HG02610 (cell line): ENCODE data around the gene PXYLP1.

ENCODE experiments used
- ATAC-seq: cut with Tn5 transposase; IDR thresholded peaks from one replicate; pipeline ENCODE4 v1.9.1; 2021; ENCODE audit warnings: mild to moderate bottlenecking, moderate library complexity; ENCODE audit not compliant: unreplicated experiment

PXYLP1 gene

DNA sequence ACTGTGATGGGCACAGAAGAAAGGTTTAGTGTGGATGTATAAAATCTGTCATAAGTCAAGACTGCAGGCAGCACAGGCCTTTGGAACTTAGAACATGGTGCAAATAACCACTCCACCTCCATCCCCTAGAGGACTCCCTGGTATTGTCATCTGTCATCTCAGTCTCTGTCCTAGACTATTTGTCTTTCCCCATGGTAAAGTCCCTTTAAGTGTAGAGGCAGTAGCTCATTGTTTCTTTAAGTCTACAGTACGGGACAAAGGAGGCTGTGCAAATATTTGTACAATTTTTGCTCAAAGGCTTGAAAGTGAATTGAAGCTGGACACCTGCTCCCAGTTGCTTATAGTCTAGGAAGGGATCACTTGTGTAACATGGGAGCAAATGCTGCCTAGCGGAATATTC is 3.2 kb upstream of the PXYLP1 start:
- no peak for ATAC-seq

DNA sequence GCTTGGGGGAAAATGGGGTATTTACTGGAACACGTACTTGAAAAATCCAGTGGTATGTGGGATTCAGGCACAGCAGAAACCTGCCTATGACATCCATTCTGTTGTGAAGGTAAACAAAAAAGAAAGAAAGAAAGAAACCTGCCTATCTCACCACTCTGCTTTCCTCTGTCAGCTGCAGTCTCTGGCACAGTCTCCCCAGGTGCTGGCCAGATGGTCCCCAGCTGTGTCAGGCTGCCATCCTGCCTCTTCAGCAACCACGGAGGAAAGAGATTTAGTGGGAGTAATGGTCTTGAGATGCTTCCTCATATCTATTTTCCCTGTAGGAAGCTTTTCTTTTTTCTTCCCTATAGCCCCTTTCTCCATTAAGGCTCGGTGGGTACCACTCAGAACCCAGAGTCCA is 2.5 kb upstream of the PXYLP1 start:
- ATAC-seq: no peak

DNA sequence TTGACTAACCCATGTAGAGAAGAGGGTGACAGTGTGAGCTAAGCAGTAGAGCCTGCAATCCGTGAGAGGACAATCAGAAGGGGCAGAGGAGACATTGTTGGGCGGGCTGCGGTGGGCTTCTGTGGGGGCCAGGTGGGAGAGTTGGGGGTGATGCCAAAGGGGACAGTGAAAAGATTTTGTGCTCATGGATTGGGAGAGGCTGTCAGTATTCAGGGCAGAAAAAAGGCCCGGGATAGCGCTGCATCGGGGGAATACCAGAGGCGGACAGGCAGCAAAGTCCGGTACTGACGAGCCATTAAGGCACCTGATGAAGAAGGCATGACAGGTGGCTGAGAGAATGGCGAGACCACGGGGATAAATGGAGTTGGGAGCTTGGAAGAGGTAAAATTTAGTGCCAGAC is 1.3 kb upstream of the PXYLP1 start:
- ATAC-seq: no peak

- ATAC-seq: no peak
These were observed 563 bp downstream of the PXYLP1 start for GRCh38 chr3:141231952-141232823.

DNA sequence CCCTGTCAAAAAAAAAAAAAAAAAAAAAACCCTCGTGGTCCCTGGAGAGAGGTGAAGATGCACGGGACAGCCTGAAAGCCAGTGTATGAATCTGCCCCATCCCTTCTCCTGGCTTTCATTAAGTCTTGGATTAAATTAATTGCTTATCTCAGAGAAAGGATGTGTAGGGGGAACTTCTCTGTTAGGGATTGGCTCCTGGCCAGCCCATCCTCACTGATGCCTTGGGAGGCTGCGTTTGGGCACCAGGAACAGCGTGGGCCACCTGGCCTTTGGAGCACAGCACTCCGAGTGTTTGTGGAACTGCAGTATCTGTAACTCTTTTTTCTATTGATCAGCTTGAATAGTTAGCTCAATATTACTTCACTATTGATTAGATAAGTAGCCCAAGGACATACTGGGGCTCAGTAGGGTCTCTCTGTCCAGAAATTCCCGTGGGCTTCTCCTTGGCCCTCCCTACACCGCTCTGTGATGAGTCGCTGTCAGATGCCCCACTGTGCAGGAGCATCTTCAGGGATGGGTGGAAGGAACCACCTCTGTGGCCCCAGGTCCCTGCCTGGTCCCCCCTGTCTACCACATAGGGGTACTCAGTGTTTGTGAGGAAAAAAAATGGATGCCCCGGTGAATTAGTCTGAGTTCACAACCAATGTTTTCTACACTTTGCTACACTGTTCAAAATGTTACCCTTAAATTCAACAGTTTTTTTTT is 2.0 kb downstream of the PXYLP1 start:
- no peak for ATAC-seq

- no peak for ATAC-seq
These were observed 2.7 kb downstream of the PXYLP1 start for GRCh38 chr3:141234283-141234682.

DNA sequence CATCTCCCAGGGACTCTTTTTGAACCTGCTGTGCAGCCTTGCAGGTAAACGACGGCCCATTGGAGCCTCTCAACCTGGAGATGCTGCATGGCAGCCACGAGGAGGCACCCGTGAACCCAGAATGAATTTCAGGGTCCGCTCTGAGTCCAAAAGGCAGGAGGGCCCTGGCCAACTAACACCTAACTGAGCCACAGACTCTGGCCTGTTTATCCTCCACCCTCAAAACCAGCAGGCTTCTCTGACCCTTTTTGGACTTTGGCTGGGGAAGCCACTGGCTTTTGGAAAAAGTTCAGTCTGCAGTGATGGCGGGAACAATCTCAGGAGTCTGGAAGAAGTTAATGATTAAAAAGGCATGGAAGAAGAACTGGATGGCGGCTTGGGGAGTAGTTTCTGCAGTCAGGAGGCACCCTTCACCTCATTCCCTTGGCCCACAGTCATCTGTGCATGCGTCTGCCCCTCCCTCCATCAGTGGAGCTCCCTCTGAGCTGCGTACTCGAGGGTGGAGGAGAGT is 4.1 kb downstream of the PXYLP1 start:
- no peak for ATAC-seq

DNA sequence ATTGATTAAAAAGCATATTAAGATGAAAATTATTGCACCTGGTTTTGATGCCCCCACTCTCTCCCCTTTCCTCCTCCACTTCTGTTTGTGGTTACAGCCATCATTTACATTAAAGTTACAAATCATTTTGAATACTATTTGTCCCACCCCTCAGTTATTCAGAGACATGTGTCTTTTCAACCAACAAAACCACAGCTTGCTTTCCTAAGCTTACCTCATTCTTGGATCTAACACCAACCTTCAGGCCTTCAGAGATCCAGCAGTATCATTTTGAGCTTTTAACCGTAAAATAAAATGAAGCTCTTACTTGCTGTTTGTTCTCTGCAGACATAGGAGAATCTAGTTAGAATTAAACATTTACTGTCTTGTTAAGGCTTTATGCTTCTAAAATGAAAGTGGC is 4.7 kb downstream of the PXYLP1 start:
- ATAC-seq: no peak

DNA sequence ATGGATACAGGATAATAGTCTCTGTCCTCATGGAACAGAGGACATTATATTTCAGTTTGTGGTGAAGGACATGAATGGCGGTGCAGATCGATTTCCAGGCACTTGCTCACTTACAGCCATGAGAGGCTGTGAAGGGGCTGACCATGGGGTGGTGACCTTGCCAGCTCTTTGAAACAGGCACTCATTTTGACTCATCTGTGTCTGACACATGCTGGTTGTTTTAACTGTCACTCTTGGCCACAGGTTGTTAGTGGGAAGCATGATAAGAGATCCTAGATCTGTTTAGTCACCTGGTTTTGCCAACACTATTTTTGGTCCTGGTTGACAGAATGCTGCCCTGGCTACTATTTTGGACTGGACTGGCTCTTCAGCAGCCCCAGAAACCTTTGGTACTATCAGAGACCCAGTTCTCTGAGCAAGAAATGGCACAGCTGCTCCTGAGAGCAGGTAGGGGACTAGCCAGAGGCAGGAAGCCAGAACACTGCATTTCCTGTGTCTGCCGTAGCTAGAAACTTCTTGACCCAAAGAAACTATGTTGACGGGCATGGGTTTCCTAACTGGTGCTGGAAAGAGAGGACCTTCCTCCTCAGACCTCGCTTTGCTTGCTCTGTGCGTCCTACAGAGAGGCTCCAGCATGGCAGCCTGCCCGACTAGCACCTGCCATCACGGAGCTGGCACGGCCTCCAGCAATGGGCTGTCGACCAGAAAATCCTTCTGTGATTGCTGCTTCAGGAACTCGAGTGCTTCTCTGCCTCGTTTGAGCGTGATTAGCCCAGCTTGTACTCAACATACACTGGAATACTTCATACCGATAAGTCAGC is 6.3 kb downstream of the PXYLP1 start:
- ATAC-seq: no peak

- no peak for ATAC-seq
These were observed 8.1 kb downstream of the PXYLP1 start for GRCh38 chr3:141239511-141240281.

DNA sequence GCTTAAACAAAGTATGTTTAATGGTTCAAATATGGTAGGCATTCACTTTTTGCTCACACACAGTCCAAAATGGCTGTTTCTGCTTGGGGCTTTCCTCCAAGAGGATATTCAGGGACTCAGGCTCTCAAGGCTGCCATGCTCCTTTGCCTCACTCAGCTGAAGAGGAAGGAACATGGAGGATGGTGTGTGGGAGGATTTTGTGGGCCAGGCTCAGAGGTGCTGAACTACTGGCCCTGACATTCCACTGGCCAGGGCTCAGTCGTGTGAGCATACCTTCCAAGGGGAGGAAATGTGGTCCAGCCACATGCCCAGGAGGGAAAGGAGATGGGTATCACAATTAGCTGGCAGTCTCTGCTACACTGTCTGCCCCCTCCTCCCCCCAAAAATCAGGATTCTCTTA is 8.7 kb downstream of the PXYLP1 start:
- no peak for ATAC-seq

GRCh38 chr3:141240687-141241615 is 9.3 kb downstream of the PXYLP1 start:
- ATAC-seq: no peak

GRCh38 chr3:141241616-141242376 is 10.2 kb downstream of the PXYLP1 start:
- ATAC-seq: no peak

- ATAC-seq: no peak
These were observed 10.9 kb downstream of the PXYLP1 start for GRCh38 chr3:141242377-141243092.

DNA sequence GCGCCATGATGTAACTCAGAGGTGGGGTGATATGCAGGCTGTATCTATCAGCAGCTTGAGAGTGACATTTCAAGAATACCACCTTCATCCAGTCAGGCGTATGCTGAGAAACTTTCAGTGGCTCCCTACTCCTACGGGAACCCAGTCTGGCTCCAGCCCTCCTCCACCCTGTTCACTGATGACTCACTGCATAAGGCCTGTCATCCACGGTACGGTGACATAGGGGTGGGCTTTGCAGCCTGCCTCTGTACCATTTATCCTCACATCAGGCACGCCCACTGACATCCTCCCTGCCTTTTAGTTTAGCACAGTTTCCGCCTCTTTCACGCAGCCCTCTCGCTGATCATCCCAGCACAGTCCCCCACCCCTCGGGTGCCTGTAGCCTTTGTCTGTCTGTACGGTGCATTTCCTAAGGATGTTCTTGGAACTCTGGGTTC is 11.7 kb downstream of the PXYLP1 start:
- no peak for ATAC-seq

DNA sequence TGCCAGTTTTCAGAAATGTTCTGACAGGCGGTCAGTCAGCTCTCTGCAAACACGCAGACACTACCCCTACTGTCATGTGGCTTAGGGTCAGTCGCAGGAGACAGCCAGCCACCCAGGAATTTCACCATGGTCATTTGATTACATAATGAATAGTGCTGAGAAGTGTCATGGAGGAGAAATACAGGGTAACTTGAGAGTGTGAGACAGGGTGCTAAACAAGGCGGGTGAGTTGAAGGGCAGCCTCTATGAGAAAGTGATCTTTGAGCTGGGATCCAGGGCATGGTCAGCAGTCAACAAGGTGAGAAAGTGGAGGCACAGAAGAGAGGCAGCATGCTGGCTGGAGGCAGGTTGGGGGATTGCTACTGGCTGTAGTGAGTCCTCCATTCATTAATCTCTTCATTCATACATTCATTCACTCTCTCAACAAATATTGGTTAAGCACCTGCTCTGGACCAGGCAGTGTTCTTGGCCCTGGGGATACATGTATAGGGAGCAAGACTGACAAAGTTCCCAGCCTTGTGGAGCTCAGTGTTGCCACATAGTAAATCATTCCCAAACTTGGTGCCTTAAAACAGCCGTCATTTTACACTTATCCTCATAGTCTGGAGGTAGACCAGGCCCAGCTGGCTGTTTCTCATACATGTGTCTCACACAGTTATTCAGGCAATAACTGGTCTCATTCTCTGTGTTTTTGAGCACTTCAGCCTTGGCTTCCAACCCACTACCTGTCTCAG is 14.8 kb downstream of the PXYLP1 start:
- no peak for ATAC-seq

DNA sequence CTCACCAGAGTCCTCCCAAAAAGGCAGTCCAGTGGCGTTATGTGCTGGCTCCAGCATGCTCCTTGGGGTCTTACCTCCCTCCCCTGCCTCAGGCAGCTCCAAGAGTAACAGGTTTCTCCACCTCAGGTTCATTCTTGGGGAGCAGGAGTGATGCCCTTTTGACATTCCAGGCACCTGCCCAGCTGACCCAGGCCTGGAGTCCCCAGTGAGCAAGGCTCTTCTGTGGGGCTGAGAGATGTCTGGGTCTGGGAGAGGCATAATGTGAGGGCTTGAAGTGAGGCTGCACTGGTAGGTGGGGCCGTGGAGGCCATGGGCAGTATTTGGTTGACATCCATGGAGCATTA is 15.3 kb downstream of the PXYLP1 start:
- ATAC-seq: no peak
